Hepatocyte (in vitro differentiated cells): ENCODE data around the gene LSR. TPM values are rescaled to one million over a fixed set of nuclear protein-coding genes. Genes with fewer than 3 reads are reported as not detected.
"Not testable (repeated sequence)": the region's sequence is repeated elsewhere in the genome, so short reads cannot be mapped to it uniquely, and the experiment has no call there.

Source experiments
- DNase-seq: peaks from one replicate; pipeline ENCODE4 v3.0.0-alpha.2; 2016; ENCODE audit warnings: low spot score
- H2AFZ ChIP-seq: fragments of 200-600 bp; sonication (generic); 2 replicates; pipeline ENCODE4 v1.6.0; 2016; ENCODE audit warnings: antibody characterized with exemption, mild to moderate bottlenecking
- H3K27ac ChIP-seq: fragments of 200-600 bp; sonication (generic); 2 replicates; pipeline ENCODE4 v1.5.1; 2016; ENCODE audit warnings: mild to moderate bottlenecking
- H3K27me3 ChIP-seq: fragments of 200-600 bp; sonication (generic); 2 replicates; pipeline ENCODE4 v1.6.1; 2016
- H3K36me3 ChIP-seq: fragments of 200-600 bp; sonication (generic); replicated peaks from 2 replicates; pipeline ENCODE4 v1.5.1; 2016; ENCODE audit warnings: low read depth; ENCODE audit not compliant: insufficient read depth
- H3K4me1 ChIP-seq: fragments of 200-600 bp; sonication (generic); 2 replicates; pipeline ENCODE4 v1.5.1; 2016; ENCODE audit warnings: mild to moderate bottlenecking, moderate library complexity; ENCODE audit not compliant: insufficient read depth
- H3K4me2 ChIP-seq: fragments of 200-600 bp; sonication (generic); 2 replicates; pipeline ENCODE4 v1.6.0; 2016
- H3K4me3 ChIP-seq: fragments of 200-600 bp; sonication (generic); 2 replicates; pipeline ENCODE4 v1.5.1; 2016; ENCODE audit warnings: mild to moderate bottlenecking
- H3K79me2 ChIP-seq: fragments of 200-600 bp; sonication (generic); 2 replicates; pipeline ENCODE4 v1.6.0; 2017; ENCODE audit warnings: mild to moderate bottlenecking
- H3K9me2 ChIP-seq: fragments of 200-600 bp; sonication (generic); replicated peaks from 2 replicates; pipeline ENCODE4 v1.6.0; 2017; ENCODE audit warnings: mild to moderate bottlenecking; ENCODE audit not compliant: insufficient read depth
- H3K9me3 ChIP-seq: fragments of 200-600 bp; sonication (generic); 2 replicates; pipeline ENCODE4 v1.5.1; 2016; ENCODE audit warnings: low read depth, mild to moderate bottlenecking
- H4K20me1 ChIP-seq: fragments of 200-600 bp; sonication (generic); 2 replicates; pipeline ENCODE4 v1.6.0; 2016; ENCODE audit warnings: mild to moderate bottlenecking; ENCODE audit not compliant: insufficient read depth, poor library complexity, severe bottlenecking
- EZH2 ChIP-seq: fragments of 200-600 bp; sonication (generic); IDR thresholded peaks from 2 replicates; pipeline ENCODE4 v1.6.1; 2016; ENCODE audit warnings: antibody characterized with exemption, mild to moderate bottlenecking, borderline replicate concordance
- EZH2phosphoT487 ChIP-seq: fragments of 200-600 bp; sonication (generic); IDR thresholded peaks from one replicate; pipeline ENCODE4 v1.6.1; 2018; ENCODE audit warnings: antibody characterized with exemption, mild to moderate bottlenecking, low read depth, moderate library complexity; ENCODE audit not compliant: unreplicated experiment, severe bottlenecking
- WGBS: methylation state at CpG from one replicate; pipeline ENCODE4 v1.1.6; 2016; ENCODE audit warnings: low lambda C conversion rate; ENCODE audit errors: missing lambda C conversion rate; 5-methylcytosine and 5-hydroxymethylcytosine counted together
- polyA plus RNA-seq: library from polyadenylated mRNA; unstranded; fragments of >200 nt; fragmentation: Nextera tagmentation; extraction: Ambion mirVana; gene quantifications from 2 replicates; pipeline ENCODE4 v1.2.1, GENCODE V29; 2016
- total RNA-seq: library from RNA; depleted of rRNA; stranded (reverse); fragments of >200 nt; gene quantifications from 2 replicates; pipeline ENCODE4 v1.2.3, GENCODE V29; 2014
- TF ChIP-seq, protein P1 (sequence below): fragments of 200-600 bp; sonication (generic); IDR thresholded peaks from 2 replicates; pipeline ENCODE4 v1.5.1; 2016; ENCODE audit warnings: antibody characterized with exemption, mild to moderate bottlenecking; ENCODE audit not compliant: poor library complexity

LSR gene
- total and polyA plus RNA-seq, 2 experiments from 2014 or later, result 89.9 to 296 TPM

DNA sequence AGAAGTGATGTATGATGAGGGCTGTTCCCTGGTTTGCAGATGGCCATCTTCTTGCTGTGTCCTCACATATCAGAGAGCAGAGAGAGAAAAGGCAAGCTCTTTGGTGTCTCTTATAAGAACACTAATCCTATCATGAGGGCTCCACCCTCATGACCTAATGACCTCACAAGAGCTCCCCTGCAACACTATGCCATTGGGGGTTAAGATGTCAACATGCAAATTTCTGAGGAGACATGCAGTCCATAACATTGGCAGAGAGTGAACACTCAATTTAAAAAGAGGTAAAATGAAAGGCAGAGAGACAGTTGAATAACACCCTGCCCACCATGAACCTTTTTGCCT is 31.2 kb upstream of the LSR start:
- no peak for TF ChIP-seq EZH2
- TF ChIP-seq EZH2phosphoT487, result no peak
- TF ChIP-seq, protein P1, sequence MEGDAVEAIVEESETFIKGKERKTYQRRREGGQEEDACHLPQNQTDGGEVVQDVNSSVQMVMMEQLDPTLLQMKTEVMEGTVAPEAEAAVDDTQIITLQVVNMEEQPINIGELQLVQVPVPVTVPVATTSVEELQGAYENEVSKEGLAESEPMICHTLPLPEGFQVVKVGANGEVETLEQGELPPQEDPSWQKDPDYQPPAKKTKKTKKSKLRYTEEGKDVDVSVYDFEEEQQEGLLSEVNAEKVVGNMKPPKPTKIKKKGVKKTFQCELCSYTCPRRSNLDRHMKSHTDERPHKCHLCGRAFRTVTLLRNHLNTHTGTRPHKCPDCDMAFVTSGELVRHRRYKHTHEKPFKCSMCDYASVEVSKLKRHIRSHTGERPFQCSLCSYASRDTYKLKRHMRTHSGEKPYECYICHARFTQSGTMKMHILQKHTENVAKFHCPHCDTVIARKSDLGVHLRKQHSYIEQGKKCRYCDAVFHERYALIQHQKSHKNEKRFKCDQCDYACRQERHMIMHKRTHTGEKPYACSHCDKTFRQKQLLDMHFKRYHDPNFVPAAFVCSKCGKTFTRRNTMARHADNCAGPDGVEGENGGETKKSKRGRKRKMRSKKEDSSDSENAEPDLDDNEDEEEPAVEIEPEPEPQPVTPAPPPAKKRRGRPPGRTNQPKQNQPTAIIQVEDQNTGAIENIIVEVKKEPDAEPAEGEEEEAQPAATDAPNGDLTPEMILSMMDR, result no peak
- Histone ChIP-seq H3K9me2 (no peaks in the 10 kb centered on the region), H3K4me3 (no peak overlapping the region), H3K4me2 (no peak overlapping the region), H3K79me2 (no peaks in the 10 kb centered on the region), H3K27ac (no peak overlapping the region), H3K36me3 (no peaks in the 10 kb centered on the region), H3K4me1 (peaks cover 12% of the 10 kb centered on the region), H2AFZ (no peak overlapping the region), H3K9me3 (no peaks in the 10 kb centered on the region), H4K20me1 (no peaks in the 10 kb centered on the region), H3K27me3 (no peaks in the 10 kb centered on the region)
- no peak for DNase-seq

DNA sequence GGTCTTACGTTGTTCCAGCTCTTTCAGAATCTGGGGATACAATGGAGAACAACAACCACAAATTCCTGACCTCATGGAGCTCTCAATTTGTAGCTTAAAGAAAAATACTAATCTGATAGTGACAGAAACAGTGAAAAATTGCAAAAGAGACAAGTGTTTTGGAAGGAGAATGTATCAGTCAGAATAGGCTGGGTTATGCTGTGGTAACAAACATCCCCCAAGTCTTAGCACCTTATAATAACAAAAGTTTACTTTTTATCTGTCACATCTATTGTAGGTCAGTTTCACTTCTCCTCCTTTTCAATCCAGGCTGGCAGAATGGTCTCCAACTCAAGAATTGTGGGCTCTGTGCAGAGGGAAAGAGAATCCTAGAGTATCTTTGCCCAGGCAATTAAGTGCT is 29.8 kb upstream of the LSR start:
- H2AFZ ChIP-seq, result no peak overlapping the region
- peaks cover 9% of the 10 kb centered on the region for H3K4me1 ChIP-seq
- no peak overlapping the region for H3K4me2 ChIP-seq
- H3K4me3 ChIP-seq, result no peak overlapping the region
- WGBS, result 96% methylated on average over 1 of the region's 1 CpG
- H4K20me1 ChIP-seq, result no peaks in the 10 kb centered on the region
- no peaks in the 10 kb centered on the region for H3K36me3 ChIP-seq
- H3K27me3 ChIP-seq, result no peaks in the 10 kb centered on the region
- no peak overlapping the region for H3K27ac ChIP-seq
- H3K79me2 ChIP-seq, result no peaks in the 10 kb centered on the region
- no peaks in the 10 kb centered on the region for H3K9me2 ChIP-seq
- H3K9me3 ChIP-seq, result no peaks in the 10 kb centered on the region
- TF ChIP-seq EZH2 (no peak), EZH2phosphoT487 (no peak)
- TF ChIP-seq, protein P1, result no peak
- no peak for DNase-seq

DNA sequence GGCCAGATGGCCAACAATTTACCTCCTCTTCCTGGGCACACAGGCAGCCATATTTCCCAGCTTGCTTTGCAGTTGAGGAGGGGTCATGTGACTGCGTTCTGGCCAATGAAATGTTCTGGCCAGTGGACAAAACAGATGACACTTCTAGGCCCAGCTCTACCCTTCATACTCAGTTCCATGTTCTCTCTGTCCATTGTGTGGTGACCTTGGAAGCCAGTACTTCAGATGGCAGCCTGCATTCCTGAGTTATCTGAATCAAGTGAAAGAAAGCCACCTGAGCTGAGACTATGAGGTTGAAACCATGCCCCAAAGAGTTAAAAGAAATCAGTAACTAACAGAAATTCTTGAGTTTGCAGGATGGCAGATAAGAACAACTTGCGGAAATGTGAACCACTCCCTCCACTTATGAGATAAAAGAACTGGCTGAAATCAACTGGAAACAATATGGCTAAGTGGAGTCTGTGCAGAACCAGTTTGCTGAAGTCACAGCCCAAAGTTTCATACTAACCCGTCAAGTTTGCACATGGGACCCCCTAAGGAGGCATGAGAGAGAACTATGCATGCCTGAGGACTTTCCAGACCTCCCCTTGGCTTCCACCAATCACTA is 28.4 kb upstream of the LSR start:
- Histone ChIP-seq H4K20me1 (no peaks in the 10 kb centered on the region), H3K9me3 (no peaks in the 10 kb centered on the region), H3K4me1 (peaks cover 4% of the 10 kb centered on the region), H3K27ac (peak overlapping the region; percentile 29), H3K9me2 (no peaks in the 10 kb centered on the region), H2AFZ (no peak overlapping the region), H3K4me2 (no peak overlapping the region), H3K79me2 (no peaks in the 10 kb centered on the region), H3K36me3 (no peaks in the 10 kb centered on the region), H3K4me3 (no peak overlapping the region), H3K27me3 (no peaks in the 10 kb centered on the region)
- DNase-seq, result no peak
- no peak for TF ChIP-seq EZH2phosphoT487
- TF ChIP-seq, protein P1, result no peak
- WGBS, result 32% methylated on average over 3 of the region's 3 CpGs

DNA sequence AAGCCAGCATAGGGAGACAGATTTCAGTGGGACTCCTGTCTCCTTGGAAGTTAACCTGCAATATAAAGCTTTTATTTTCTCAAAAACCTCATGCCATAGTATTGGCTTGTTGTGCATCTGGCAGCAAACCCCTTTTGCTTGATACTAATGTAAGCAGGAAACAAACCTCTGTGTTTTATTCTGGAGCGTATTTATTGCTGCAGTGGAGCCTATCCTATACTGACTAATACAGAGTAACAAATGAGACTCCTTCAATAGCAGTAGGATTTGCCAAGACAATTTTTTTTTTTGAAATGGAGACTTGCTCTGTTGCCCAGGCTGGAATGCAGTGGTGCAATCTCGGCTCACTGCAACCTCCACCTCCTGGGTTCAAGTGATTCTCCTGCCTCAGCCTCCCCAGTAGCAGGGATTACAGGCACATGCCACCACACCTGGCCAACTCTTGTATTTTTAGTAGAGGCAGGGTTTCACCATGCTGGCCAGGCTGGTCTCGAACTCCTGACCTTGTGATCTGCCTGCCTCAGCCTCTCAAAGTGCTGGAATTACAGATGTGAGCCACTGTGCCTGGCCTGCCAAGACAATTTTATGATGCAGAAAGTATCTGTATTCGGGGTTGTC is 27.7 kb upstream of the LSR start:
- H3K27ac ChIP-seq, result peak overlapping the region; percentile 29
- H3K9me3 ChIP-seq, H2AFZ ChIP-seq, H3K9me2 ChIP-seq, H3K79me2 ChIP-seq, H4K20me1 ChIP-seq, H3K36me3 ChIP-seq, H3K27me3 ChIP-seq, H3K4me2 ChIP-seq, DNase-seq, H3K4me3 ChIP-seq, H3K4me1 ChIP-seq: not testable (repeated sequence)
- WGBS, result 92% methylated on average over 4 of the region's 4 CpGs
